ENCODE results near the gene ABCD1. TPM values are rescaled to one million over a fixed set of nuclear protein-coding genes. Genes with fewer than 3 reads are reported as not detected.
"Not testable (repeated sequence)": the region's sequence is repeated elsewhere in the genome, so short reads cannot be mapped to it uniquely, and the experiment has no call there.

The ABCD1 gene
- polyA plus RNA-seq, 12 donors: 5.7 to 14.0 (median 8.6) TPM; not detected in 1

- DNase-seq: no peak
These were observed 31.2 kb upstream of the ABCD1 start for GRCh38 chrX:153693216-153694086.

- not testable (repeated sequence) for DNase-seq
These were observed 30.4 kb upstream of the ABCD1 start for GRCh38 chrX:153694256-153694655.

- no peak for DNase-seq
These were observed 29.9 kb upstream of the ABCD1 start for GRCh38 chrX:153694687-153695270.

- no peak for DNase-seq
These were observed 28.6 kb upstream of the ABCD1 start for GRCh38 chrX:153696100-153696499.

- not testable (repeated sequence) for DNase-seq
These were observed 28.1 kb upstream of the ABCD1 start for GRCh38 chrX:153696538-153696937.

- DNase-seq: not testable (repeated sequence)
These were observed 27.5 kb upstream of the ABCD1 start for GRCh38 chrX:153696986-153697722.

GRCh38 chrX:153697924-153698865 is 26.5 kb upstream of the ABCD1 start:
- no peak for DNase-seq

GRCh38 chrX:153699210-153699783 is 25.4 kb upstream of the ABCD1 start:
- not testable (repeated sequence) for DNase-seq

- not testable (repeated sequence) for DNase-seq
These were observed 24.8 kb upstream of the ABCD1 start for GRCh38 chrX:153699784-153700371.

GRCh38 chrX:153700376-153700945 is 24.2 kb upstream of the ABCD1 start:
- DNase-seq: no peak

- DNase-seq: no peak
These were observed 23.7 kb upstream of the ABCD1 start for GRCh38 chrX:153700967-153701366.

GRCh38 chrX:153701706-153702105 is 22.9 kb upstream of the ABCD1 start:
- no peak for DNase-seq

- no peak for DNase-seq
These were observed 22.2 kb upstream of the ABCD1 start for GRCh38 chrX:153702336-153703035.

- DNase-seq: no peak
These were observed 21.7 kb upstream of the ABCD1 start for GRCh38 chrX:153703036-153703370.

GRCh38 chrX:153704021-153704526 is 20.6 kb upstream of the ABCD1 start:
- DNase-seq: no peak

GRCh38 chrX:153704631-153705402 is 19.8 kb upstream of the ABCD1 start:
- DNase-seq: not testable (repeated sequence)

- not testable (repeated sequence) for DNase-seq
These were observed 19.1 kb upstream of the ABCD1 start for GRCh38 chrX:153705403-153706060.

GRCh38 chrX:153706799-153707198 is 17.9 kb upstream of the ABCD1 start:
- no peak for DNase-seq
